KG1 (cell line): ENCODE data around the gene NUP107.
"Not testable (repeated sequence)": the region's sequence is repeated elsewhere in the genome, so short reads cannot be mapped to it uniquely, and the experiment has no call there.

Experiments used
- DNase-seq: peaks from one replicate; lab custom pipeline; 2025; lab: John Stamatoyannopoulos, UW

The NUP107 gene

GRCh38 chr12:68686595-68687521 is at the start of gene NUP107:
Gene NUP107, plus strand, starts transcription at chr12:68686978. Its CDS starts 88 bp downstream, at chr12:68687066.
- peak; percentile 92 for DNase-seq

GRCh38 chr12:68637439-68637838 is 49.3 kb upstream of the NUP107 start:
- DNase-seq, result not testable (repeated sequence)

GRCh38 chr12:68638171-68638570 is 48.6 kb upstream of the NUP107 start:
- DNase-seq, result no peak

GRCh38 chr12:68638721-68639395 is 47.9 kb upstream of the NUP107 start:
- no peak for DNase-seq

- no peak for DNase-seq
Observed at GRCh38 chr12:68639396-68639767, 47.4 kb upstream of the NUP107 start.

- DNase-seq, result no peak
Observed at GRCh38 chr12:68641138-68641537, 45.6 kb upstream of the NUP107 start.

GRCh38 chr12:68646484-68646883 is 40.3 kb upstream of the NUP107 start:
- no peak for DNase-seq

- no peak for DNase-seq
Observed at GRCh38 chr12:68647507-68647906, 39.3 kb upstream of the NUP107 start.

GRCh38 chr12:68648179-68648578 is 38.6 kb upstream of the NUP107 start:
- DNase-seq, result no peak

- DNase-seq, result no peak
Observed at GRCh38 chr12:68665016-68665569, 21.7 kb upstream of the NUP107 start.

- DNase-seq, result no peak
Observed at GRCh38 chr12:68667291-68667690, 19.5 kb upstream of the NUP107 start.

- no peak for DNase-seq
Observed at GRCh38 chr12:68667896-68668295, 18.9 kb upstream of the NUP107 start.

GRCh38 chr12:68671179-68671578 is 15.6 kb upstream of the NUP107 start:
- DNase-seq, result no peak

- DNase-seq, result peak; percentile 18
Observed at GRCh38 chr12:68673788-68674187, 13.0 kb upstream of the NUP107 start.

GRCh38 chr12:68674376-68674775 is 12.4 kb upstream of the NUP107 start:
- DNase-seq, result no peak

GRCh38 chr12:68675101-68675842 is 11.5 kb upstream of the NUP107 start:
- peak; percentile 19 for DNase-seq

GRCh38 chr12:68676854-68677253 is 9.9 kb upstream of the NUP107 start:
- not testable (repeated sequence) for DNase-seq

GRCh38 chr12:68686262-68686594 is 550 bp upstream of the NUP107 start:
- DNase-seq, result no peak

- no peak for DNase-seq
Observed at GRCh38 chr12:68695454-68695853, 8.7 kb downstream of the NUP107 start.

GRCh38 chr12:68699486-68699885 is 12.7 kb downstream of the NUP107 start:
- DNase-seq, result no peak

- no peak for DNase-seq
Observed at GRCh38 chr12:68727776-68728175, 41.0 kb downstream of the NUP107 start.

GRCh38 chr12:68733661-68734071 is 46.9 kb downstream of the NUP107 start:
- no peak for DNase-seq
